Stimulated activated CD4-positive, alpha-beta T cell treated with anti-CD3 and anti-CD28 coated beads, Interleukin-12 subunit alpha, Interleukin-12 subunit beta, amount 100 ng/mL, for 48 hours (primary cell): Measurements from ENCODE around the gene ZNF507.
A peak's percentile ranks its signal among the peaks of the same experiment; 100 is the strongest.

Experiments
- DNase-seq, 3 donors: peaks; one replicate each; pipeline ENCODE4 v3.0.0-alpha.2; 2020; ENCODE audit warnings: low read depth in 2 of 3, low spot score in 1 of 3

ZNF507 gene

GRCh38 chr19:32339423-32339822 lies 6.0 kb upstream of the ZNF507 start:
- no peak for DNase-seq

- DNase-seq: peak in 1 of 3 donors; percentile 17
Measured at GRCh38 chr19:32339988-32340874, 5.2 kb upstream of the ZNF507 start.

- DNase-seq: no peak
Measured at GRCh38 chr19:32342695-32343094, 2.7 kb upstream of the ZNF507 start.

- no peak for DNase-seq
Measured at GRCh38 chr19:32343550-32344262, 1.7 kb upstream of the ZNF507 start.

- DNase-seq: no peak
Measured at GRCh38 chr19:32346901-32347300, 1.5 kb downstream of the ZNF507 start.

- DNase-seq: no peak
Measured at GRCh38 chr19:32347573-32347972, 2.2 kb downstream of the ZNF507 start.

GRCh38 chr19:32349051-32349450 lies 3.6 kb downstream of the ZNF507 start:
- DNase-seq: no peak

GRCh38 chr19:32349724-32350470 lies 4.5 kb downstream of the ZNF507 start:
- no peak for DNase-seq

- no peak for DNase-seq
Measured at GRCh38 chr19:32350471-32350865, 5.1 kb downstream of the ZNF507 start.

- no peak for DNase-seq
Measured at GRCh38 chr19:32350987-32351348, 5.6 kb downstream of the ZNF507 start.

- no peak for DNase-seq
Measured at GRCh38 chr19:32352241-32352630, 6.8 kb downstream of the ZNF507 start.

- DNase-seq: no peak
Measured at GRCh38 chr19:32354345-32354744, 8.9 kb downstream of the ZNF507 start.

- DNase-seq: no peak
Measured at GRCh38 chr19:32355309-32355708, 9.9 kb downstream of the ZNF507 start.

GRCh38 chr19:32357720-32358119 lies 12.3 kb downstream of the ZNF507 start:
- no peak for DNase-seq

- DNase-seq: no peak
Measured at GRCh38 chr19:32358321-32358720, 12.9 kb downstream of the ZNF507 start.

GRCh38 chr19:32359581-32359980 lies 14.2 kb downstream of the ZNF507 start:
- no peak for DNase-seq

- DNase-seq: no peak
Measured at GRCh38 chr19:32361574-32362317, 16.3 kb downstream of the ZNF507 start.

- DNase-seq: no peak
Measured at GRCh38 chr19:32362318-32362691, 16.9 kb downstream of the ZNF507 start.

GRCh38 chr19:32363175-32363574 lies 17.8 kb downstream of the ZNF507 start:
- DNase-seq: no peak

- DNase-seq: no peak
Measured at GRCh38 chr19:32363632-32364031, 18.2 kb downstream of the ZNF507 start.

- DNase-seq: no peak
Measured at GRCh38 chr19:32364040-32364439, 18.6 kb downstream of the ZNF507 start.
